Ishikawa (cell line): ENCODE data around the gene IQCM.

Source experiments
- CEBPB ChIP-seq: IDR thresholded peaks from 2 replicates; pipeline ENCODE4 v1.6.1; 2012
- CREB1 ChIP-seq: IDR thresholded peaks from 2 replicates; pipeline ENCODE4 v1.6.1; 2012; ENCODE audit warnings: low read depth
- EGR1 ChIP-seq: IDR thresholded peaks from 2 replicates; pipeline ENCODE4 v1.6.1; 2012
- EP300 ChIP-seq: IDR thresholded peaks from 2 replicates; pipeline ENCODE4 v1.6.1; 2012; ENCODE audit warnings: borderline replicate concordance
- FOXM1 ChIP-seq: IDR thresholded peaks from 2 replicates; pipeline ENCODE4 v1.6.1; 2012; ENCODE audit warnings: low read depth, borderline replicate concordance
- NFIC ChIP-seq: IDR thresholded peaks from 2 replicates; pipeline ENCODE4 v1.6.1; 2012
- RAD21 ChIP-seq: IDR thresholded peaks from 2 replicates; pipeline ENCODE4 v1.6.1; 2012; ENCODE audit warnings: low read depth
- REST ChIP-seq: IDR thresholded peaks from 2 replicates; pipeline ENCODE4 v1.6.1; 2012; ENCODE audit warnings: low read depth, mild to moderate bottlenecking
- TAF1 ChIP-seq: IDR thresholded peaks from 2 replicates; pipeline ENCODE4 v1.6.1; 2012; ENCODE audit warnings: low read depth, mild to moderate bottlenecking
- TCF12 ChIP-seq: IDR thresholded peaks from 2 replicates; pipeline ENCODE4 v1.6.1; 2012; ENCODE audit warnings: low read depth
- TEAD4 ChIP-seq: IDR thresholded peaks from 2 replicates; pipeline ENCODE4 v1.6.1; 2012
- USF1 ChIP-seq: IDR thresholded peaks from 2 replicates; pipeline ENCODE4 v1.6.1; 2012
- YY1 ChIP-seq: IDR thresholded peaks from 2 replicates; pipeline ENCODE4 v1.6.1; 2012; ENCODE audit warnings: low read depth
- ZBTB7A ChIP-seq: IDR thresholded peaks from 2 replicates; pipeline ENCODE4 v1.6.1; 2012; ENCODE audit warnings: low read depth
- TF ChIP-seq, protein P1 (sequence below): IDR thresholded peaks from 2 replicates; pipeline ENCODE4 v1.6.1; 2012

IQCM gene

GRCh38 chr4:149523039-149523438 is 292.6 kb downstream of the IQCM start:
- TF ChIP-seq TEAD4 (no peak), FOXM1 (no peak), REST (no peak), CREB1 (no peak), ZBTB7A (no peak), TAF1 (no peak), EP300 (no peak), RAD21 (no peak), EGR1 (no peak), NFIC (no peak), YY1 (no peak), TCF12 (no peak), CEBPB (no peak), USF1 (no peak)
- TF ChIP-seq, protein P1, sequence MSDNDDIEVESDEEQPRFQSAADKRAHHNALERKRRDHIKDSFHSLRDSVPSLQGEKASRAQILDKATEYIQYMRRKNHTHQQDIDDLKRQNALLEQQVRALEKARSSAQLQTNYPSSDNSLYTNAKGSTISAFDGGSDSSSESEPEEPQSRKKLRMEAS = no peak

DNA sequence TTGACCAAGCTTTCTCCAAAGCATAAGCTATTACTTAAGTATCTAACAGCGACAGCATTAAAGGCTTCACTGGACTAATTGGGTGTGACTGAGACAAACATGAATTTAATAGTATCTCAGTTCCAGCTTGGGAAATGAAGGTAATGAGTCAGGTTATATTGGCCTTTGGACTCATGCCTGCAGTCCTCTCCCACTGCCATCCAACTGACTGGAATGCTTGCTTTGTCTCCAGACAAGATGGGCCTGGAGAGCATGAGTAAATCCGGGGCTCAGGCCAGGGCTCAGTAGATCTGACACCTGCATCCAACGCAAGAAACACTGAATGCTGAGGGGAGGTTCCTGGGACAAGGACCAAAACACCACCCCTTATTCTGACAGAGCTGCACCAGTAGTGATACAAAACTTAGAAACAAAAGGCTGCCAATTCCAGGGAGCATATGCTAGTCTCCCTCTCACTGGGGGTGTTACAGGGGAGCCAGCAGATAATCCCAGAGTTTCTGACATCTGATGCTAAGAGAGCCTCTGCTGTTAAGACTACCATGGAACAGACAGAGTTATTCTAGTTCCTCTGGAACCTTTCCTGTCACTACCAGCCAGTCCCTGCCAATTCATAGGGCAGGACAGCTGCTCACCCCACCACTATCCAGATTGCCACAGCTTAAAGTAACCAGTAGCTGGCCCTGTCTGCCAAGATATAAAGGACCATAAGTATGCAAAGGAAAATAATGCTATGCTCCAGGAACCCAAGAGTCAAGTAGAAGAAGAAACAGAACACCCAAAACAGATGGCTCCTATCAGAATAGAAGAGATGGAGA is 293.8 kb downstream of the IQCM start:
- TF ChIP-seq TCF12 = no peak
- no peak for TF ChIP-seq FOXM1
- TF ChIP-seq TAF1 = no peak
- TF ChIP-seq RAD21 = peak; percentile 11; the same call in 1 of the 2 replicates
- no peak for TF ChIP-seq TEAD4
- TF ChIP-seq EGR1 = no peak
- TF ChIP-seq NFIC = no peak
- no peak for TF ChIP-seq CEBPB

DNA sequence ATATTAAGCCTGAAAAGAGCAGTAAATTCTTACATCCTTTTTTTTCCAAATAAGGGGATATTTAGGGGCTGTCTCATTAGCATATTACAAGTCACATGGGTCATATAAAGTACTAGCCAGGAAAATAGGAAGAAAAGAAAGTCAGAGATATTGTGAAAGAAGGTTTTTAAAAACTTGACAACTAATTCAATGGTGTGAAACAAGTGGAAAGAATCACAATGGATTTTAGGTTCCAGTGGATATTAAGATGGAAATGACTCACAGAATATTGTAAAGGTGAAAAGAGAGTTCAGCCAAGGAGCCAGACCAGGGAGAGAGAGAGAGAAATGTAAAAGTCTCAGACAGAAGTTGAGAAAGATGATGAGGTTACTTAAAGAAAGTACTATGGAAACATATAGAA is 297.2 kb downstream of the IQCM start:
- TF ChIP-seq ZBTB7A (no peak), TAF1 (no peak), EGR1 (no peak), YY1 (no peak), CREB1 (no peak), TEAD4 (no peak), RAD21 (no peak), FOXM1 (no peak), NFIC (no peak), CEBPB (no peak), REST (no peak), TCF12 (no peak), EP300 (no peak), USF1 (no peak)
- TF ChIP-seq, protein P1 = no peak

- no peak for TF ChIP-seq NFIC
- TF ChIP-seq ZBTB7A = no peak
- no peak for TF ChIP-seq FOXM1
- TF ChIP-seq EP300 = no peak
- no peak for TF ChIP-seq RAD21
- no peak for TF ChIP-seq YY1
- TF ChIP-seq CEBPB = no peak
- TF ChIP-seq TAF1 = no peak
- TF ChIP-seq USF1 = no peak
- TF ChIP-seq, protein P1 = no peak
Observed at GRCh38 chr4:149513081-149513480, 302.6 kb downstream of the IQCM start.

DNA sequence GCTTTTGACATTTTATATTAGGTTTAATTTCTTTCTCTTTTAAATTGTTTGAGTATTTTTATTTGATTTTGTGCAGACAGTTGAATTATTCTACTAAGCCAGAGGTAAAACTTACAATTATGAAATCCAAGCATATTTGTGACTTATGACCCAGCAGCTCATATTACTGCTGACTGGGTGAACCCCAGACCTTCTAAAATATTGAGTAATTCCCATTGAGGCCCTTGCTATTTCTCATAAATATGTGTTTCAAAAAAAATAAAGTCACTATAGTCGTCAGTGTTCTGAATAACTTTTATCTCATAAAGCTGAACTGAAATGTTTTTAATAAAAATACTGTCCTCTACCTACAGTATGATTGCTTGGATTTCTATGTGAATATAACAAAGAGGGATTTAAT is 303.1 kb downstream of the IQCM start:
- TF ChIP-seq EP300 (no peak), EGR1 (no peak), TCF12 (no peak), NFIC (no peak)
- TF ChIP-seq, protein P1 = no peak
